Vagina (tissue), 2 donors: Measurements from ENCODE around the gene SLC39A3. TPM values are rescaled to one million over a fixed set of nuclear protein-coding genes. Genes with fewer than 3 reads are reported as not detected.

Experiments used
- DNase-seq, 2 donors: peaks; one replicate each; pipeline ENCODE4 v3.0.0-alpha.2; 2017; ENCODE audit errors: extremely low spot score in 2 of 2
- H3K27ac ChIP-seq: fragments of 200-600 bp; sonication (generic); one replicate; pipeline ENCODE4 v1.5.1; 2019
- H3K27me3 ChIP-seq: fragments of 200-600 bp; sonication (generic); one replicate; pipeline ENCODE4 v1.5.1; 2019
- H3K36me3 ChIP-seq, 2 donors: fragments of 200-600 bp; sonication (generic); one replicate each; pipeline ENCODE4 v1.5.1; 2017 to 2019
- H3K4me1 ChIP-seq: fragments of 200-600 bp; sonication (generic); one replicate; pipeline ENCODE4 v1.5.1; 2019
- H3K4me3 ChIP-seq, 2 donors: fragments of 200-600 bp; sonication (generic); 1 replicate in 1 of 2; 2 replicates in 1 of 2; pipeline ENCODE4 v1.5.1; 2016 to 2019
- H3K9me3 ChIP-seq: fragments of 200-600 bp; sonication (generic); one replicate; pipeline ENCODE4 v1.5.1; 2019
- POLR2A ChIP-seq, 2 donors: fragments of 450-650 bp; IDR thresholded peaks; one replicate each; pipeline ENCODE4 v1.6.1; 2017; ENCODE audit warnings: antibody characterized with exemption in 2 of 2, mild to moderate bottlenecking in 2 of 2, moderate library complexity in 2 of 2
- POLR2AphosphoS5 ChIP-seq, 2 donors: sonication (generic); formaldehyde crosslinking; IDR thresholded peaks; one replicate each; pipeline ENCODE4 v1.9.0; 2017; ENCODE audit warnings: antibody characterized with exemption in 2 of 2, mild to moderate bottlenecking in 2 of 2, low read depth in 1 of 2; ENCODE audit not compliant: insufficient read depth in 1 of 2
- intact Hi-C: fragments of 100-400 bp; cut with DNase I; formaldehyde crosslinking; loops from one replicate; pipeline ENCODE4 v1.15.1; 2023
- total RNA-seq: library from RNA; depleted of rRNA; stranded (reverse); fragments of >200 nt; gene quantifications from one replicate; pipeline ENCODE4 v1.2.3, GENCODE V29; 2016
- TF ChIP-seq, protein P1 (sequence below), 3 experiments: fragments of 450-650 bp in 2 of 3; fragments of 200-600 bp in 1 of 3; sonication (generic) in 1 of 3; IDR thresholded peaks; one replicate each; pipeline ENCODE4 v1.5.1; 2017 to 2019; ENCODE audit warnings: antibody characterized with exemption in 3 of 3, mild to moderate bottlenecking in 2 of 3, moderate library complexity in 2 of 3

SLC39A3 gene
- total RNA-seq, 1 donor from 2014 or later: 27.7 TPM

DNA sequence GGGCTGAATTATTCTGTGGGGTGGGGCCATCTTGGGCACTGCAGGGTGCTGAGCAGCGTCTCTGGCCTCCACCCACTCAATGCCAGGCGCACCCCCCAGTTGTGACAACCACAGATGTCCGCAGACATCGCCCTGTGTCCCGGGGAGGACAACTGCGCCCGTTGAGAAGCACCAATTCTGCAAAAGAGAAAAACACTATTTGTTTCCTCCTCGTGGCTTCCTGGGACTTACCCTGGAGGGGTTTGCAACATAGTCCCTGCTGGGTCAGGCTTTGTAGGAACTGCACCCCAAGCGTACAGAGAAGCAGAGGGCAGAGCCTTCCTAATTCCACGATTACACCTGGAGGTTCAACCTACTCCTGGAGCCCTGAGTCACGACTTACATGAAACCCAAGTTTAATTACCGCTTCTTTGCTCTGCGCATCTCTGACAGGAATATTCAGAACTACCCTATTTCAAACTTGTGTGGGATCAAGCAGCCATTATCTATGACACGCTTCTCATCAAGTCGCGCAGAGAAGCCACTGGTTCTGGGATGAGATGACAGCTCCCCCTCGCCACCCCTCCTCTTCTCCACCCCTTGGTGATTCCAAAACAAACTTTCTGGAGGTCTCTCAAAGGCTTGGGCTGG is 11.1 kb upstream of the SLC39A3 start:
- Histone ChIP-seq H3K36me3 (peaks cover 0 to 11% of the 10 kb centered on the region in 2 donors), H3K27ac (no peak overlapping the region), H3K27me3 (no peaks in the 10 kb centered on the region), H3K4me3 (no peak overlapping the region), H3K9me3 (no peaks in the 10 kb centered on the region), H3K4me1 (no peaks in the 10 kb centered on the region)
- TF ChIP-seq POLR2A (IDR thresholded peaks at IDR 0.05) (no peak), POLR2AphosphoS5 (IDR thresholded peaks at IDR 0.05; ENCODE audit: insufficient read depth in 1 of 2, low read depth in 1 of 2) (no peak)
- TF ChIP-seq, protein P1, sequence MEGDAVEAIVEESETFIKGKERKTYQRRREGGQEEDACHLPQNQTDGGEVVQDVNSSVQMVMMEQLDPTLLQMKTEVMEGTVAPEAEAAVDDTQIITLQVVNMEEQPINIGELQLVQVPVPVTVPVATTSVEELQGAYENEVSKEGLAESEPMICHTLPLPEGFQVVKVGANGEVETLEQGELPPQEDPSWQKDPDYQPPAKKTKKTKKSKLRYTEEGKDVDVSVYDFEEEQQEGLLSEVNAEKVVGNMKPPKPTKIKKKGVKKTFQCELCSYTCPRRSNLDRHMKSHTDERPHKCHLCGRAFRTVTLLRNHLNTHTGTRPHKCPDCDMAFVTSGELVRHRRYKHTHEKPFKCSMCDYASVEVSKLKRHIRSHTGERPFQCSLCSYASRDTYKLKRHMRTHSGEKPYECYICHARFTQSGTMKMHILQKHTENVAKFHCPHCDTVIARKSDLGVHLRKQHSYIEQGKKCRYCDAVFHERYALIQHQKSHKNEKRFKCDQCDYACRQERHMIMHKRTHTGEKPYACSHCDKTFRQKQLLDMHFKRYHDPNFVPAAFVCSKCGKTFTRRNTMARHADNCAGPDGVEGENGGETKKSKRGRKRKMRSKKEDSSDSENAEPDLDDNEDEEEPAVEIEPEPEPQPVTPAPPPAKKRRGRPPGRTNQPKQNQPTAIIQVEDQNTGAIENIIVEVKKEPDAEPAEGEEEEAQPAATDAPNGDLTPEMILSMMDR (IDR thresholded peaks at IDR 0.05): no peak
- no peak for DNase-seq
- intact Hi-C loops: no loop called here

DNA sequence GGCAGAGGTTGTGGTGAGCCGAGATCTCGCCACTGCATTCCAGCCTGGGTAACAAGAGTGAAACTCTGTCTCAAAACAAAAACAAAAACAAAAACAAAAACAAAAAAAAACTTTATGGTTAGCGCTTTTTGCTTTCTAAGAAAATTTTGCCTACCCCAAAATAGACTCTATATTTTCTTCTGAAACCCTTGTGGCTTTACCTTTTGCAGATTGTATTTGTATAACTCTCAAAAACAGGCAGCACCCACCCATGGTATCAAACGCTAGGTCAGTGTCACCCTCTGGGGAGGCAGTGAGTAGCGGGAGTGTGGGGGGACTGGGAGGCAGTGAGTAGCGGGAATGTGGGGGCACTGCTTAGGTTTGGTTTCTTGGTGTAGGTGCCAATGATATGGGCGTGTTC is 7.5 kb upstream of the SLC39A3 start:
- Histone ChIP-seq H3K36me3 (no peaks in the 10 kb centered on the region), H3K27me3 (no peaks in the 10 kb centered on the region), H3K4me3 (no peak overlapping the region), H3K27ac (no peak overlapping the region), H3K9me3 (no peaks in the 10 kb centered on the region), H3K4me1 (no peaks in the 10 kb centered on the region)
- TF ChIP-seq, protein P1 (IDR thresholded peaks at IDR 0.05): no peak
- no peak for TF ChIP-seq POLR2AphosphoS5 (IDR thresholded peaks at IDR 0.05; ENCODE audit: insufficient read depth in 1 of 2, low read depth in 1 of 2)
- no peak for TF ChIP-seq POLR2A (IDR thresholded peaks at IDR 0.05)
- intact Hi-C loops: loop anchor here (5.0 kb wide), 1 partner anchor 95 kb away; no protein-coding TSS in a partner anchor
- DNase-seq: no peak

DNA sequence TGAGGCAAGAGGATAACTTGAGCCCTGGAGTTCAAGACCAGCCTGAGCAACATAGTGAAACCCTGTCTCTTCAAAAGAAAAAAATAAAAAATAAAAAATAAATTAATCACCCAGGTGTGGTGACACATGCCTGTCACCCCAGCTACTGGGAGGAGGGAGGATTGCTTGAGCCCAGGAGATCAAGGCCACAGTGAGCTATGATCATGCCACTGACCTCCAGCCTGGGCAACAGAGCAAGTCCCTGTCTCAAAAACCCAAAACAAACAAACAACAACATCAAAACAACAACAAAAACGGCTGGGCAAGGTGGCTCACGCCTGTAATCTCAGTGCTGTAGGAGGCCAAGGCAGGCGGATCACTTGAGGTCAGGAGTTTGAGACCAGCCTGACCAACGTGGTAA is 4.3 kb upstream of the SLC39A3 start:
- DNase-seq: no peak
- TF ChIP-seq POLR2A (IDR thresholded peaks at IDR 0.05) (no peak), POLR2AphosphoS5 (IDR thresholded peaks at IDR 0.05; ENCODE audit: insufficient read depth in 1 of 2, low read depth in 1 of 2) (no peak)
- TF ChIP-seq, protein P1 (IDR thresholded peaks at IDR 0.05): no peak
- Histone ChIP-seq H3K4me3 (no peak overlapping the region), H3K36me3 (no peaks in the 10 kb centered on the region), H3K9me3 (no peaks in the 10 kb centered on the region), H3K4me1 (peaks cover 5% of the 10 kb centered on the region), H3K27me3 (no peaks in the 10 kb centered on the region), H3K27ac (no peak overlapping the region)
- intact Hi-C loops: no loop called here

DNA sequence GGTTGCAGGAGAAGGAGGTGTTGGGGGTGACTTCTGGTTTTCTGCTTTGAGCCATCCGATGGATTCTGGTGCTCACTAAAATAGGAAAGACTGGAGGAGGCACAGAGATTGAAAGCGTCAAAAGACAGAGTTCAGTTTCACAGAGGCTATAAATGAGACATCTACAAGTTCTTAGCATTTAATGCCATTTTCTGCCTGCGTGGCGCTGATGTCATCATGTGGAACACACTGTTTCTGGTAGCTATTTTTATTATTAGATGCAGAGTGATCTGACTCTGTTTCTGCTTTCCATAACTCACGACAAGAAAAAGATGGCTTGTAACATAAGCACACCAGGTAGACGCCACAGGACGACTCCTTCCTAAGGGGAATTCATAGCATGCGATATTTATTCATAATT is 3.3 kb upstream of the SLC39A3 start:
- Histone ChIP-seq H3K27me3 (no peaks in the 10 kb centered on the region), H3K9me3 (no peaks in the 10 kb centered on the region), H3K4me1 (peaks cover 13% of the 10 kb centered on the region), H3K4me3 (no peak overlapping the region), H3K27ac (no peak overlapping the region), H3K36me3 (no peaks in the 10 kb centered on the region)
- intact Hi-C loops: no loop called here
- TF ChIP-seq POLR2A (IDR thresholded peaks at IDR 0.05): no peak
- no peak for TF ChIP-seq POLR2AphosphoS5 (IDR thresholded peaks at IDR 0.05; ENCODE audit: insufficient read depth in 1 of 2, low read depth in 1 of 2)
- TF ChIP-seq, protein P1 (IDR thresholded peaks at IDR 0.05): no peak
- DNase-seq: no peak

DNA sequence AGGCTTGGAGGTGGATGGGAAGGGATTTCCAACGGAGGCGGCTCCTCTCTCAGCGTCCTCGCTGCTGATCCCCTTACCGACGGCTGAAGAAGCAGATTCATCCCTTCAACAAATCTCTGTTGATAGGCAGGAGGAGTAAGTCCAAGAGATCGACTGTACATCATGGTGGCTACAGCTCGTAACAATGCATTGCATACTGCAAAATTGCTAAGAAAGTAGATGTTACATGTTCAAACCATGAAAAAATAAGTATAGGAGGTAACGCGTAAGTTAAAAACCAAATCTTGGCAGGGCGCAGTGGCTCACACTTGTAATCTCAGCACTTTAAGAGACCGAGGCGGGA is 468 bp upstream of the SLC39A3 start:
- Histone ChIP-seq H3K4me1 (peaks cover 13% of the 10 kb centered on the region), H3K9me3 (no peaks in the 10 kb centered on the region), H3K27me3 (no peaks in the 10 kb centered on the region), H3K36me3 (peaks cover 0 to 9% of the 10 kb centered on the region in 2 donors), H3K4me3 (peak overlapping the region; percentile 80 to 100), H3K27ac (no peak overlapping the region)
- intact Hi-C loops: no loop called here
- no peak for DNase-seq
- TF ChIP-seq, protein P1 (IDR thresholded peaks at IDR 0.05): no peak
- TF ChIP-seq POLR2AphosphoS5 (IDR thresholded peaks at IDR 0.05; ENCODE audit: insufficient read depth in 1 of 2, low read depth in 1 of 2) (no peak), POLR2A (IDR thresholded peaks at IDR 0.05) (no peak)
